Measurements from ENCODE around the gene KLC4. TPM values are rescaled to one million over a fixed set of nuclear protein-coding genes. Genes with fewer than 3 reads are reported as not detected.

KLC4 gene
- total RNA-seq, 3 donors from 2014 or later: 20.5 to 33.7 (median 21.0) TPM

- H3K27ac ChIP-seq: no peak overlapping the region
- intact Hi-C loops (cut with DNase I; ENCODE audit: low total_unique reads): no loop called here
Measured at GRCh38 chr6:43101497-43101896, 42.1 kb downstream of the KLC4 start.

GRCh38 chr6:43103253-43103876 lies 43.9 kb downstream of the KLC4 start:
- Histone ChIP-seq H3K4me1 (peaks cover 0 to under 1% of the 10 kb centered on the region in 2 donors), H3K9me3 (no peaks in the 10 kb centered on the region), H3K27me3 (no peaks in the 10 kb centered on the region), H3K36me3 (no peaks in the 10 kb centered on the region), H3K4me3 (no peak overlapping the region), H3K27ac (peak overlapping the region in 1 of 2 donors; percentile 41)
- intact Hi-C loops (cut with DNase I; ENCODE audit: low total_unique reads): no loop called here
- no peak for TF ChIP-seq CTCF (IDR thresholded peaks at IDR 0.05)
- TF ChIP-seq POLR2AphosphoS5 (IDR thresholded peaks at IDR 0.05): no peak
- TF ChIP-seq POLR2A (IDR thresholded peaks at IDR 0.05): no peak
- no peak for DNase-seq (ENCODE audit: low spot score in 2 of 2)

More at GRCh38 chr6:43101497-43101896, 42.1 kb downstream of the KLC4 start:
- DNase-seq (ENCODE audit: low spot score in 2 of 2): no peak
- Histone ChIP-seq H3K27me3 (no peaks in the 10 kb centered on the region), H3K9me3 (no peaks in the 10 kb centered on the region), H3K36me3 (no peaks in the 10 kb centered on the region), H3K4me1 (peaks cover 5 to 20% of the 10 kb centered on the region in 2 donors), H3K4me3 (no peak overlapping the region)
- TF ChIP-seq POLR2AphosphoS5 (IDR thresholded peaks at IDR 0.05) (no peak), CTCF (IDR thresholded peaks at IDR 0.05) (no peak), POLR2A (IDR thresholded peaks at IDR 0.05) (no peak)

- Histone ChIP-seq H3K36me3 (no peaks in the 10 kb centered on the region), H3K4me3 (no peak overlapping the region), H3K9me3 (no peaks in the 10 kb centered on the region), H3K27me3 (no peaks in the 10 kb centered on the region), H3K27ac (no peak overlapping the region), H3K4me1 (no peaks in the 10 kb centered on the region)
- no peak for DNase-seq (ENCODE audit: low spot score in 2 of 2)
- TF ChIP-seq POLR2A (IDR thresholded peaks at IDR 0.05) (no peak), POLR2AphosphoS5 (IDR thresholded peaks at IDR 0.05) (no peak), CTCF (IDR thresholded peaks at IDR 0.05) (no peak)
- intact Hi-C loops (cut with DNase I; ENCODE audit: low total_unique reads): no loop called here
Measured at GRCh38 chr6:43105538-43106222, 46.2 kb downstream of the KLC4 start.

GRCh38 chr6:43107344-43108062 lies 48.1 kb downstream of the KLC4 start:
- no peak for DNase-seq (ENCODE audit: low spot score in 2 of 2)
- Histone ChIP-seq H3K36me3 (no peaks in the 10 kb centered on the region), H3K27ac (no peak overlapping the region), H3K27me3 (no peaks in the 10 kb centered on the region), H3K9me3 (no peaks in the 10 kb centered on the region), H3K4me3 (no peak overlapping the region), H3K4me1 (no peaks in the 10 kb centered on the region)
- TF ChIP-seq POLR2A (IDR thresholded peaks at IDR 0.05): no peak
- TF ChIP-seq CTCF (IDR thresholded peaks at IDR 0.05): no peak
- no peak for TF ChIP-seq POLR2AphosphoS5 (IDR thresholded peaks at IDR 0.05)
- intact Hi-C loops (cut with DNase I; ENCODE audit: low total_unique reads): loop anchor here (1.0 kb wide), 1 partner anchor 19 kb away; no protein-coding TSS in a partner anchor

Measured in breast epithelium (tissue), 4 donors.